CD4-positive, alpha-beta T cell (primary cell): Measurements from ENCODE around the gene CD47. TPM values are rescaled to one million over a fixed set of nuclear protein-coding genes. Genes with fewer than 3 reads are reported as not detected.

ENCODE experiments used
- ATAC-seq: fragments of 200-7000 bp; cut with Tn5 transposase; one replicate; pipeline ENCODE4 v1.10.0; 2022; ENCODE audit warnings: mild to moderate bottlenecking; ENCODE audit not compliant: poor library complexity
- CTCF ChIA-PET: fragments of 350-600 bp; sonication (Branson Sonifier 250); formaldehyde crosslinking; loops from one replicate; lab custom pipeline; 2021; ENCODE audit warnings: antibody characterized with exemption, inconsistent platforms; lab: Charles Lee
- POLR2A ChIA-PET: fragments of 350-600 bp; sonication (Branson Sonifier 250); formaldehyde crosslinking; loops from one replicate; lab custom pipeline; 2021; ENCODE audit warnings: antibody characterized with exemption, inconsistent platforms; lab: Charles Lee
- DNase-seq, 14 experiments: peaks; one replicate each; pipeline ENCODE4 v3.0.0-alpha.2; 2013 to 2020; ENCODE audit warnings: mixed read lengths in 2 of 14
- H3K27ac ChIP-seq, 2 donors: one replicate each; pipeline versions ENCODE4 v1.5.1 to v1.7.0; 2013; ENCODE audit warnings: low read length in 2 of 2, low read depth in 1 of 2, mild to moderate bottlenecking in 1 of 2
- H3K27me3 ChIP-seq, 2 experiments: 1 replicate in 1 of 2; 2 replicates in 1 of 2; pipeline versions ENCODE4 v1.6.1 to v1.7.0; 2013; ENCODE audit warnings: low read length in 2 of 2, control low read depth in 1 of 2, mild to moderate bottlenecking in 1 of 2, moderate library complexity in 1 of 2; ENCODE audit not compliant: insufficient read depth in 2 of 2, control insufficient read depth in 1 of 2
- H3K36me3 ChIP-seq: one replicate; pipeline ENCODE4 v1.6.1; 2013; ENCODE audit warnings: low read length, control low read depth; ENCODE audit not compliant: insufficient read depth
- H3K4me1 ChIP-seq: one replicate; pipeline ENCODE4 v1.6.1; 2013; ENCODE audit warnings: low read length, control low read depth; ENCODE audit not compliant: insufficient read depth
- H3K4me3 ChIP-seq: one replicate; pipeline ENCODE4 v1.5.1; 2013; ENCODE audit warnings: mild to moderate bottlenecking, low read length, moderate library complexity
- H3K9me3 ChIP-seq, 2 experiments: 1 replicate in 1 of 2; 2 replicates in 1 of 2; pipeline versions ENCODE4 v1.6.1 to v1.7.0; 2013; ENCODE audit warnings: low read length in 2 of 2, mild to moderate bottlenecking in 2 of 2, control low read depth in 1 of 2, moderate library complexity in 1 of 2; ENCODE audit not compliant: control insufficient read depth in 1 of 2, insufficient read depth in 1 of 2
- H3K27ac Mint-ChIP-seq: one replicate; pipeline ENCODE4 v1.8.0; 2020; ENCODE audit warnings: mixed read lengths
- H3K27me3 Mint-ChIP-seq: one replicate; pipeline ENCODE4 v1.8.0; 2021; ENCODE audit warnings: mixed read lengths
- H3K36me3 Mint-ChIP-seq: one replicate; pipeline ENCODE4 v1.8.0; 2021; ENCODE audit warnings: low read depth, mixed read lengths
- H3K4me1 Mint-ChIP-seq: one replicate; pipeline ENCODE4 v1.8.0; 2021; ENCODE audit warnings: low read depth, mixed read lengths
- H3K4me3 Mint-ChIP-seq: one replicate; pipeline ENCODE4 v1.8.0; 2020; ENCODE audit warnings: mild to moderate bottlenecking, mixed read lengths
- H3K9me3 Mint-ChIP-seq: one replicate; pipeline ENCODE4 v1.8.0; 2020; ENCODE audit warnings: mixed read lengths
- CTCF ChIP-seq: fragments of 200-600 bp; IDR thresholded peaks from one replicate; pipeline ENCODE4 v1.8.0; 2022; ENCODE audit warnings: antibody characterized with exemption, mild to moderate bottlenecking
- intact Hi-C, 2 experiments: fragments of 100-400 bp; cut with DNase I in 1 of 2; cut with micrococcal nuclease in 1 of 2; formaldehyde crosslinking; loops; one replicate each; pipeline versions ENCODE4 v1.15.1 to v1.9.0; 2023 to 2025; cut with DNase I, micrococcal nuclease
- total RNA-seq, 174 experiments: library from RNA in 2 of 174; stranded (reverse) in 2 of 174; gene quantifications; one replicate each; pipeline ENCODE4 v1.2.3 and lab custom pipeline; 2021 to 2026

Gene CD47
- total RNA-seq, 2 experiments from 2014 or later, result 166 to 170 TPM

- Mint-ChIP-seq H3K36me3 (no peaks in the 10 kb centered on the region), H3K4me1 (no peaks in the 10 kb centered on the region), H3K4me3 (no peak overlapping the region), H3K9me3 (no peaks in the 10 kb centered on the region), H3K27ac (no peak overlapping the region), H3K27me3 (no peaks in the 10 kb centered on the region)
- Histone ChIP-seq H3K4me3 (no peak overlapping the region), H3K9me3 (no peaks in the 10 kb centered on the region), H3K36me3 (no peaks in the 10 kb centered on the region), H3K27ac (no peak overlapping the region), H3K27me3 (no peaks in the 10 kb centered on the region), H3K4me1 (no peaks in the 10 kb centered on the region)
- ATAC-seq (no peak), DNase-seq (no peak)
- intact Hi-C loops, result no loop called here
- POLR2A ChIA-PET, result no interaction called here
- CTCF ChIA-PET, result no interaction called here
- TF ChIP-seq CTCF, result no peak
These were observed 79.2 kb downstream of the CD47 start for GRCh38 chr3:108011616-108012015.

DNA sequence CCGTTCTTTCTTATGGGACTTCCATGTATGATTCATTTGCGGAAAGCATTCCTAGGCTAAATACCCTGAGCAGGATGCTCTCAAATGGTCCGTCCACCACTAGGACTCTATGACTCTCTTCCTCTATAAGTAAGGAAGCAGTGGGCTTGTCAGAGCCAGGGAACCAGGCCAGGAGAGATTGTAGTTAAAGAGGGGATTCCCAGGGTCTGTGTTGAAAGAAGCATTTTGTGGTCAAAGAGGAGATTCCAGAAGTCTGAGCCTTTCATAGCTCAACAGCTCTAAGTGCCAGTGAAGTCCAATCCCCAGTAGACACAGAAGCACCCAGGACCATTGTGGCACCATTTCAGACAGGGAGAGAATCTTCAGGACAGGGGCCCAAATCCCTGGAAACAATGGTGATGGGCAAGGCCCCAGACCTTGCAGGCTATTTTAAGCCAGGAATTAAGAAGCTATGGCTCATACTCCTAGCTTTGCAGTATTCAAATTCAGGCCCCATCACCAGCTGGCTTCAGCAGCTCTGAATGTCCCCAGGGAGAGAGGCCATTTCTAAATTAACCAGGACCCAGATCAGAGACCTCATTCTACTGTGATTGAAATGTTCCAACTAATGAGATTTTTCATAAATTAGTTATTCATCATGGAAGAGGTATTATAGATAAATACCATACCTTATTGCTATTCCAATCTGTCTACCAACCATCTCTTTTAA is 81.7 kb downstream of the CD47 start:
- H3K27me3 ChIP-seq, result no peaks in the 10 kb centered on the region
- TF ChIP-seq CTCF, result no peak
- H3K27ac ChIP-seq, result no peak overlapping the region
- no peak overlapping the region for H3K4me3 Mint-ChIP-seq
- peaks cover 7% of the 10 kb centered on the region for H3K4me1 ChIP-seq
- no peaks in the 10 kb centered on the region for H3K4me1 Mint-ChIP-seq
- no peaks in the 10 kb centered on the region for H3K9me3 ChIP-seq
- H3K4me3 ChIP-seq, result no peak overlapping the region
- DNase-seq (no peak), ATAC-seq (no peak)
- H3K27me3 Mint-ChIP-seq, result no peaks in the 10 kb centered on the region
- H3K27ac Mint-ChIP-seq, result no peak overlapping the region
- H3K9me3 Mint-ChIP-seq, result no peaks in the 10 kb centered on the region
- no peaks in the 10 kb centered on the region for H3K36me3 Mint-ChIP-seq
- CTCF ChIA-PET, result no interaction called here
- POLR2A ChIA-PET, result interaction anchor here (0.5 kb wide), 1 partner anchor 629 kb away, joined by 3 read pairs; no protein-coding TSS in a partner anchor
- intact Hi-C loops, result no loop called here
- H3K36me3 ChIP-seq, result no peaks in the 10 kb centered on the region

- no peak overlapping the region for H3K27ac Mint-ChIP-seq
- no peaks in the 10 kb centered on the region for H3K36me3 Mint-ChIP-seq
- TF ChIP-seq CTCF, result no peak
- no peak overlapping the region for H3K4me3 ChIP-seq
- no peaks in the 10 kb centered on the region for H3K4me1 Mint-ChIP-seq
- intact Hi-C loops, result no loop called here
- ATAC-seq (no peak), DNase-seq (no peak)
- H3K4me1 ChIP-seq, result peaks cover 7% of the 10 kb centered on the region
- no peaks in the 10 kb centered on the region for H3K36me3 ChIP-seq
- H3K9me3 ChIP-seq, result no peaks in the 10 kb centered on the region
- no peak overlapping the region for H3K4me3 Mint-ChIP-seq
- CTCF ChIA-PET, result no interaction called here
- POLR2A ChIA-PET, result no interaction called here
- no peak overlapping the region for H3K27ac ChIP-seq
- H3K27me3 ChIP-seq, result no peaks in the 10 kb centered on the region
- H3K9me3 Mint-ChIP-seq, result no peaks in the 10 kb centered on the region
- no peaks in the 10 kb centered on the region for H3K27me3 Mint-ChIP-seq
These were observed 82.7 kb downstream of the CD47 start for GRCh38 chr3:108008106-108008505.
